HG03139 (cell line): ENCODE data around the gene ZSCAN12.
"Not testable (repeated sequence)": the region's sequence is repeated elsewhere in the genome, so short reads cannot be mapped to it uniquely, and the experiment has no call there.

Experiments used
- ATAC-seq: cut with Tn5 transposase; IDR thresholded peaks from one replicate; pipeline ENCODE4 v1.9.1; 2021; ENCODE audit not compliant: unreplicated experiment

ZSCAN12 gene

GRCh38 chr6:28395918-28396317 lies 3.6 kb downstream of the ZSCAN12 start:
- ATAC-seq: no peak

DNA sequence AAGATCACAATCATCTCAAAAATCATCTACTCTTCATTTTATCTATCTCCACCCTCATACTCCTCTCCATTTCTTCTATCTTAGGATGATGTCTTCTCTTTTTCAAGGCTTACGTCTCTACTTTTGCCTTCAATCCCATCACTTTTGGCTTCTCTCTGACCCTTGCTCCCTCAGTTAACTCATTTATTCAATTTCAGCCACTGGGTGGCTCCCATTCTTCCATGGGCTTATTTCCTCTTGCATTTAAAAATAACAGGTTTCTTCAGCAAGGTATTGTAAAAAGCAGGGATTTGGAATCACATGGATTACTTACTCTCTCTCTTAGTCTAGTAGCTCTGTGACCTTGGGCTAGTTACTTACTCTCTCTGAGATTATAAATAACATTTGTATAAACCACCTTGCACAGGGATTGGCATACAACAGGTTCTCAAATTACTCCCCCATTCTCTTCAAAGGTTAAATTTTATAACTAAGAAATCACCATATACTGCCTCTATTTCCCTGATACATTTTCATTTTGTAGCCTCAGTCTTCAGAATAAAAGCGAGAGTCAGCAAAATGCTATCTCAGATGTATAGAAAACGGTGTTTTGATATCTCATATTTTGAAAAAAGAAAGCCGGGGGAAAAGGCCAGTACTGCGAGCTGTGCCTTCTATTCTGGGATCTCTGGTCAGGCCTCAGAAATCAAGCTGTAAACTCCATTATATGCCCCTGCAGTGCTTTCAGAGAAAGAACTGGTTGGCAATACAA lies 5.5 kb downstream of the ZSCAN12 start:
- ATAC-seq: no peak

GRCh38 chr6:28390688-28391087 lies 8.9 kb downstream of the ZSCAN12 start:
- ATAC-seq: no peak

- ATAC-seq: no peak
These were observed 15.4 kb downstream of the ZSCAN12 start for GRCh38 chr6:28384143-28384533.

- ATAC-seq: peak; percentile 88
These were observed 16.1 kb downstream of the ZSCAN12 start for GRCh38 chr6:28383235-28384142.

DNA sequence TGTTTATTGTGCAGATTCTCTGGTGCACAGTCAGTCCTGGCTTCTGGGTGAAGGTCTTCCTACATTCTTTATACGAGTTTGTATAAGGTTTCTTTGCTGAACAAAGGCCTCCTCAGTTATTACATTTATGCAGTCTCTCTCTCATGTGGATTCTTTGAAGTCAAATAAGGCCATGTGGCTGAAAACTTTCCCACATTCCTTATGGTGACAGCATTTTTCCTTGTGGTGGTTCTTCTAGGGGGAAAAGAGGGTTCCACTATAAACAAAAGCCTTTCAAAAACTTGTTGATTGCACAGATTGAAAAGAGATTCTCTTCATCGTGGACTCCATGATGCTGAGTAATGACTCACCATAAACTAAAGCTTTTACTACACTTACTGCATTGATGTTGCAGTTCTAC lies 19.2 kb downstream of the ZSCAN12 start:
- no peak for ATAC-seq

- no peak for ATAC-seq
These were observed 20.9 kb downstream of the ZSCAN12 start for GRCh38 chr6:28378644-28379043.

DNA sequence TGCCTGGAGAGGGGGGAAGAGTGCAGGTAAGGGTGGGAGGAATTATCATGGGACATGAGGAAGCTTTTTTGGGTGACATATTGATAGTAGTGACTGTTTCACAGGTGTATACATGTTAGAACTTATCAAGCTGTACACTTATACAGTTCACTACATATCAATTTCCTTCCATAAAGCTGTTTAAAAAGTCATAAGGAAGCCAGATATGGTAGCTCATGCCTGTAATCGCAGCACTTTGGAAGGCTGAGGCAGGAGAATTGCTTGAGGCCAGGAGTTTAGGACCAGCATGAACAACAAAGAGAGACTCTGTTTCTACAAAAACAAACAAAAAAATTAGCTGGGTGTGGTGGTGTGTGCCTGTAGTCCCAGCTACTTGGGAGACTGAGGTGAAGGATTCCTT lies 21.7 kb downstream of the ZSCAN12 start:
- no peak for ATAC-seq

- ATAC-seq: no peak
These were observed 25.6 kb downstream of the ZSCAN12 start for GRCh38 chr6:28373925-28374324.

DNA sequence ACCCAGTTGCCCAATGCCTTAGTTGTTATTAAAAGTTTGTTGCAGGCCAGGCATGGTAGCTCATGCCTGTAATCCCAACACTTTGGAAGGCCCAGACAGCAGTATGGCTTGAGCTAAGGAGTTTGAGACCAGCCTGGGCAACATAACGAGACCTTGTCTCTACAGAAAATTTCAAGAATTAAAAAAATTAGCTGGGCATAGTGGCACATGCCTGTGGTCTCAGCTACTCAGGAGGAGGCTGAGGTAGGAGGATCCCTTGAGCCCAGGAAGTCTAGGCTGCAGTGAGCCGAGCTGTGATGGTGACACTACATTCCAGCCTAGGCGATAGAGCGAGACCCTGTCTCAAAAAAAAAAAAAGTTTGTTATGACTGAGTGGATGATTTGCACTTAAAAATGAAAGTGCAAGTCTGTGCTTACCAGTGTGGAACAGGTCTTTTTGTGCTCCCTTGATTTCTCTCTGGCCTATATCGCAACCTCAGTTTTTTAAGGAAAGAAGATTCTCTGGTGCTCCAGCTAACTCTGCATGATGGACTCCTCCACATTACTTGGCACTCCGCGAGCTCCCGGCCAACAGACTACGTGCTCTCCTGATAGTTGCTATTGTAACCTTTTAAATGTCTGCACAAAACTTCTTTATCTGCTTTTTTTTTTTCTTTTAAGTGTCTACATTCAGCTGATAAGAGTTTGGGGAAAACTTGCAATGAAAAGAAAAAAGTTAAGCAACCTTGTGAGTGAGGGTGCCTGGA lies 27.7 kb downstream of the ZSCAN12 start:
- no peak for ATAC-seq

- no peak for ATAC-seq
These were observed 28.3 kb downstream of the ZSCAN12 start for GRCh38 chr6:28371280-28371679.

- ATAC-seq: no peak
These were observed 29.1 kb downstream of the ZSCAN12 start for GRCh38 chr6:28370440-28370839.

DNA sequence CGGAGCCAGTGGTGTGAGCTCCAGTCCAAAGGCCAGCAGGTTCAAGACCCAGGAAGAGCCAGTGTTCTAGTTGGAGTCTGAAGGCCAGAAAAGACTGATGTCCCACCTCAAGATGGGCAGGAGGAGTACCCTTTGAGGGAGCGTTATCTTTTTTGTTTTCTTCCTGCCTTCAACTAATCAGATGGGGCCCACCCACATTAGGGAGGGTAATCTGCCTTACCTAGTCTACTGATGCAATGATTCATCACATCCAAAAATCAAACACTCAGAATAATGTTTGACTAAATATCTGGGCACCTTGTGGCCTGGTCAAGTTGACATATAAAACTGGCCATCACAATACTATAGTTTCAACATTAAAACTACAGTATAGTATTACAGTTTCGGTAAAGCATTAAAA lies 30.1 kb downstream of the ZSCAN12 start:
- no peak for ATAC-seq

- ATAC-seq: no peak
These were observed 31.0 kb downstream of the ZSCAN12 start for GRCh38 chr6:28368522-28368921.

GRCh38 chr6:28365590-28365989 lies 34.0 kb downstream of the ZSCAN12 start:
- ATAC-seq: not testable (repeated sequence)

DNA sequence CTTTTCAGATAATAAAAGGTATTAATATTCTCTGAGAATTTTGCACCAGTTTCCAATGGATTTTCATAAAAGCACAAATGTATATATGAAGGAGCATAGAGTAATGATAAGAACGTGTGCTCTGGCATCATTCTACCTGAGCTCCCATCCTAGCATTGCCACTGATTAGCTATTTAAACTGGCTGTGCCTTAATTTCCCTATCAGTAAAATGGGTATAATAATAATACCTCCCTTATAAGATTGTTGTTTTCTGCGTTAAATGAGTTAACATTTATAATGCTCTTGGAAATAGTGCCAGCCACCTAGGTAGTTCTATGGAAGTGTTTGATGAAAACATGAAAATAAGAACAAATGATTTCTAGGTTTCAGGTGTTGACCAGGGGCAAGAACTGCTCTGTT lies 38.6 kb downstream of the ZSCAN12 start:
- ATAC-seq: no peak

GRCh38 chr6:28359562-28359961 lies 40.0 kb downstream of the ZSCAN12 start:
- ATAC-seq: not testable (repeated sequence)

DNA sequence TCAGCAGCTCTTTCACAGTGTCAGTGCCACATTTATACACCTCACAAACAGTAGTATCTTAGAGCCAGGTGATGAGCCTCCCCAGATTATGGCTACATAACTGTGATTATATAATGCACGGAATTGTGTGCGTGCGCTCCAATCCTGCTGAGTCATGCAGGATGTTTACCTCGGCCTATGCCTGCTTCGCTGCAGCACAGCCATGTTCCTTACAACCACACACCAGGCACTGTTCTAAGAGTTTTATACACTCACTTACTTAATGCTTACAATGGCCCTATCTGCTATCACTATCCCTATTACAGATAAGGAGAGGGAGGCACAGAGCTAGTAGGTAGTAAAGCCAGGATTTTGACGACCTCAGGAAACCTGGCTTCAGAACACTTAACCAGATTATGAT lies 42.5 kb downstream of the ZSCAN12 start:
- ATAC-seq: no peak

DNA sequence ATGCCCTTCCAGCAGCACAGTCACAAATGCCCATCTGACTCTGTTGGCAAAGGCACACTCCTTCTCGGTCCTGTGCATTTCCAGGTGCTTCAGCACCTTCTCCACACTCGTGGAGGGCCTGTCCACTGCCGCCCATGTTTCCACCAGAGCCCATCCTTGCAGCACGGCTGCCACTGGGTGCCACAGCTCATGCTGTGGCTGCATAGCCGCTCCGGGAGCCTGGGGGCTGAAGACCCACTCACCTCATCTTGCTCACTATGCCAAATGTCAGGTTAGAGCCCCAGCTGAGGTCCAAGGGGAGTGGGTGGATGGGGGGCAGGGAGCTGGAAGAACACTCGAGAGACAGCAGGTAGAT lies 42.9 kb downstream of the ZSCAN12 start:
- ATAC-seq: no peak

GRCh38 chr6:28355743-28356665 lies 43.5 kb downstream of the ZSCAN12 start:
- ATAC-seq: peak; percentile 74
